ENCODE results near the gene MARVELD2.

GRCh38 chr5:69416699-69417098 lies 1.8 kb downstream of the MARVELD2 start:
- TF ChIP-seq FOXK1 (CRISPR knock-in tag; IDR thresholded peaks at IDR 0.05; ENCODE audit: borderline replicate concordance) = no peak
- no peak for TF ChIP-seq E2F6 (IDR thresholded peaks at IDR 0.05; ENCODE audit: borderline replicate concordance in 1 of 2, extremely low read depth in 1 of 2, insufficient read depth in 1 of 2, insufficient read length in 1 of 2, low read depth in 1 of 2, low read length in 1 of 2, poor library complexity in 1 of 2, severe bottlenecking in 1 of 2)
- no peak for TF ChIP-seq POLR2AphosphoS5 (IDR thresholded peaks at IDR 0.05; ENCODE audit: control insufficient read depth, insufficient read depth, low read depth, low read length)
- TF ChIP-seq CREB1 (IDR thresholded peaks at IDR 0.05) = no peak
- no peak for TF ChIP-seq CREB1 (CRISPR knock-in tag; IDR thresholded peaks at IDR 0.05)
- TF ChIP-seq, protein P1, sequence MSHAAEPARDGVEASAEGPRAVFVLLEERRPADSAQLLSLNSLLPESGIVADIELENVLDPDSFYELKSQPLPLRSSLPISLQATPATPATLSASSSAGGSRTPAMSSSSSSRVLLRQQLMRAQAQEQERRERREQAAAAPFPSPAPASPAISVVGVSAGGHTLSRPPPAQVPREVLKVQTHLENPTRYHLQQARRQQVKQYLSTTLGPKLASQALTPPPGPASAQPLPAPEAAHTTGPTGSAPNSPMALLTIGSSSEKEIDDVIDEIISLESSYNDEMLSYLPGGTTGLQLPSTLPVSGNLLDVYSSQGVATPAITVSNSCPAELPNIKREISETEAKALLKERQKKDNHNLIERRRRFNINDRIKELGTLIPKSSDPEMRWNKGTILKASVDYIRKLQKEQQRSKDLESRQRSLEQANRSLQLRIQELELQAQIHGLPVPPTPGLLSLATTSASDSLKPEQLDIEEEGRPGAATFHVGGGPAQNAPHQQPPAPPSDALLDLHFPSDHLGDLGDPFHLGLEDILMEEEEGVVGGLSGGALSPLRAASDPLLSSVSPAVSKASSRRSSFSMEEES (CRISPR knock-in tag; IDR thresholded peaks at IDR 0.05) = no peak
- no peak for TF ChIP-seq BHLHE40 (IDR thresholded peaks at IDR 0.05; ENCODE audit: low read length)
- no peak for TF ChIP-seq HMG20A (CRISPR knock-in tag; conservative IDR thresholded peaks at IDR 0.05)
- TF ChIP-seq, protein P2, sequence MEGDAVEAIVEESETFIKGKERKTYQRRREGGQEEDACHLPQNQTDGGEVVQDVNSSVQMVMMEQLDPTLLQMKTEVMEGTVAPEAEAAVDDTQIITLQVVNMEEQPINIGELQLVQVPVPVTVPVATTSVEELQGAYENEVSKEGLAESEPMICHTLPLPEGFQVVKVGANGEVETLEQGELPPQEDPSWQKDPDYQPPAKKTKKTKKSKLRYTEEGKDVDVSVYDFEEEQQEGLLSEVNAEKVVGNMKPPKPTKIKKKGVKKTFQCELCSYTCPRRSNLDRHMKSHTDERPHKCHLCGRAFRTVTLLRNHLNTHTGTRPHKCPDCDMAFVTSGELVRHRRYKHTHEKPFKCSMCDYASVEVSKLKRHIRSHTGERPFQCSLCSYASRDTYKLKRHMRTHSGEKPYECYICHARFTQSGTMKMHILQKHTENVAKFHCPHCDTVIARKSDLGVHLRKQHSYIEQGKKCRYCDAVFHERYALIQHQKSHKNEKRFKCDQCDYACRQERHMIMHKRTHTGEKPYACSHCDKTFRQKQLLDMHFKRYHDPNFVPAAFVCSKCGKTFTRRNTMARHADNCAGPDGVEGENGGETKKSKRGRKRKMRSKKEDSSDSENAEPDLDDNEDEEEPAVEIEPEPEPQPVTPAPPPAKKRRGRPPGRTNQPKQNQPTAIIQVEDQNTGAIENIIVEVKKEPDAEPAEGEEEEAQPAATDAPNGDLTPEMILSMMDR (IDR thresholded peaks at IDR 0.05 in 2 of 3, conservative IDR thresholded peaks at IDR 0.05 in 1 of 3; ENCODE audit: insufficient read depth in 2 of 3, low read depth in 1 of 3, low read length in 3 of 3) = no peak
- TF ChIP-seq ZNF76 (CRISPR knock-in tag; IDR thresholded peaks at IDR 0.05; ENCODE audit: borderline replicate concordance) = no peak
- TF ChIP-seq ZBTB7A (IDR thresholded peaks at IDR 0.05; ENCODE audit: borderline replicate concordance, control insufficient read depth, low read depth, low read length) = no peak
- TF ChIP-seq CAMTA2 (CRISPR knock-in tag; conservative IDR thresholded peaks at IDR 0.05) = no peak
- TF ChIP-seq, protein P3, sequence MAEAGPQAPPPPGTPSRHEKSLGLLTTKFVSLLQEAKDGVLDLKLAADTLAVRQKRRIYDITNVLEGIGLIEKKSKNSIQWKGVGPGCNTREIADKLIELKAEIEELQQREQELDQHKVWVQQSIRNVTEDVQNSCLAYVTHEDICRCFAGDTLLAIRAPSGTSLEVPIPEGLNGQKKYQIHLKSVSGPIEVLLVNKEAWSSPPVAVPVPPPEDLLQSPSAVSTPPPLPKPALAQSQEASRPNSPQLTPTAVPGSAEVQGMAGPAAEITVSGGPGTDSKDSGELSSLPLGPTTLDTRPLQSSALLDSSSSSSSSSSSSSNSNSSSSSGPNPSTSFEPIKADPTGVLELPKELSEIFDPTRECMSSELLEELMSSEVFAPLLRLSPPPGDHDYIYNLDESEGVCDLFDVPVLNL (CRISPR knock-in tag; IDR thresholded peaks at IDR 0.05; ENCODE audit: low read depth) = no peak

All from K562 (cell line).